Natural killer cell treated with Interleukin-12 subunit alpha and Interleukin-12 subunit beta and Interleukin-15 and Interleukin-18, amount 100 ng/mL, for 72 hours (primary cell): ENCODE results near the gene QRICH1. TPM values are rescaled to one million over a fixed set of nuclear protein-coding genes. Genes with fewer than 3 reads are reported as not detected.

Experiments used
- ATAC-seq, 2 donors: fragments of 150-1000 bp; cut with Tn5 transposase in 1 of 2; sonication (Bioruptor Pico), chemical (Tn5 transposase) in 1 of 2; 2 replicates each; pipeline ENCODE4 v1.10.0; 2021
- DNase-seq: peaks from one replicate; pipeline ENCODE4 v3.0.0; 2022; ENCODE audit warnings: low spot score
- H3K27ac Mint-ChIP-seq, 2 donors: 1 replicate in 1 of 2; 2 replicates in 1 of 2; pipeline ENCODE4 v1.8.0; 2022; ENCODE audit warnings: mixed read lengths in 2 of 2, mild to moderate bottlenecking in 1 of 2, moderate library complexity in 1 of 2
- H3K27me3 Mint-ChIP-seq, 2 donors: 1 replicate in 1 of 2; 2 replicates in 1 of 2; pipeline ENCODE4 v1.8.0; 2022; ENCODE audit warnings: mixed read lengths in 2 of 2
- H3K36me3 Mint-ChIP-seq: one replicate; pipeline ENCODE4 v1.8.0; 2022; ENCODE audit warnings: mixed read lengths
- H3K4me1 Mint-ChIP-seq, 2 donors: 1 replicate in 1 of 2; 2 replicates in 1 of 2; pipeline ENCODE4 v1.8.0; 2022; ENCODE audit warnings: low read depth in 2 of 2, mixed read lengths in 2 of 2, mild to moderate bottlenecking in 1 of 2
- H3K4me3 Mint-ChIP-seq: one replicate; pipeline ENCODE4 v1.8.0; 2022; ENCODE audit warnings: mixed read lengths
- H3K9me3 Mint-ChIP-seq: 2 replicates; pipeline ENCODE4 v1.8.0; 2022; ENCODE audit warnings: mixed read lengths
- total RNA-seq, 2 donors: library from RNA; stranded (reverse); gene quantifications; one replicate each; pipeline ENCODE4 v1.2.3, GENCODE V29; 2022

QRICH1 gene
- total RNA-seq, 2 donors from 2014 or later = 127 to 145 TPM

GRCh38 chr3:49104427-49105291, 10.8 kb upstream of the QRICH1 start, which contains the start of gene QARS1:
QARS1 (minus strand) TSS chr3:49104757; CDS start chr3:49104733, 24 bp downstream.
- Mint-ChIP-seq H3K9me3 (no peaks in the 10 kb centered on the region), H3K4me1 (peaks cover 26 to 35% of the 10 kb centered on the region in 2 donors), H3K36me3 (peaks cover 8% of the 10 kb centered on the region), H3K4me3 (peak within 1 kb of the TSS; percentile 91), H3K27ac (peak within 1 kb of the TSS; percentile 92 to 97), H3K27me3 (no peaks in the 10 kb centered on the region)
- ATAC-seq (peak; percentile 97 to 99), DNase-seq (peak; percentile 94)

DNA sequence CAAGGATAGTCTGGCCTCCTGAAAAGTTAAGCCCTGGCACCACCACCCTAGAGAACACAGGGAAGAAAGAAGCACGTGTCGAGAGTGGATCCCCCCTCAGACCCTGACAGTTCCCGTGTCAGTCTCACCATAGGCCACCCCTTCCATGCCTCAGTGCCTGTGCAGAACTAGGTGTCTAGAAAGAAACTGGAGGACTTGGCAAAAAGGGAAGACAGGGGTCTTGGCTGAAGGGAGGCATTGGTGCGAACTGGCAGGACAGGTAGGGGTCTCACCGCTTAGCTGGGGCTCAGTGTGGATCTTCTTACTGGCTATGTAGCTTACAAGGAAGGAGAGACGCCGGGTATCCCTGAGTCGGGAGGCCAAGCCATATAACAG, 10.2 kb upstream of the QRICH1 start:
- peaks cover 26 to 37% of the 10 kb centered on the region in 2 donors for H3K4me1 Mint-ChIP-seq
- peak overlapping the region; percentile 91 for H3K4me3 Mint-ChIP-seq
- DNase-seq (no peak), ATAC-seq (peak in 1 of 2 donors; percentile 1)
- no peaks in the 10 kb centered on the region for H3K27me3 Mint-ChIP-seq
- H3K27ac Mint-ChIP-seq = peak overlapping the region; percentile 92 to 97
- no peaks in the 10 kb centered on the region for H3K9me3 Mint-ChIP-seq
- H3K36me3 Mint-ChIP-seq = peaks cover 8% of the 10 kb centered on the region

DNA sequence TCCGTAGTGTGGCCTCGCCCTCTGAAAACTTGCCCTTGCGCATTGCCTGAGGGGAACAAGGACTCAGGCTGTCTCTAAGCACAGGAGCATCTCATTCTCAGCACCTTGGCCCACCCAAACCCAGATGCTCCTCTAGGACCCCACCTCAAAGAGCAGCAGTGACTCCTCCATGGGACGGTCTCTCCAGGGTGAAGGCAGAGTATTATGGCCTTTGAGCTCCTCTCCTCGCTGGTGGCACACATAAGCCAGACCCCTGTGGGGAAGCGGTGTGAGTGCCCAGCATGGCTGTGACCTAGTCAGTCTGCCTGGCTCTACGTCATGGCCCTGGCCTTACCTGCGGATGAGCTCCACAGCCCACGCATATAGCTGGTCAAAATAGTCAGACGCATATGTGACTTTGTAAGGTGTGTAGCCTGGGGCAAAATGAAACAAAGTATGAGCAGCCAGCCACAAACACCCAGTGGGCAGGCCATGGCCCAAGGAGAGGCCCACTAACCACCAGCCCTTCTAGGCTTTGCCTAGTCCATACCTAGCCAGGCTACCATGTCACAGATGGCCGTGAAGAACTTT, 6.3 kb upstream of the QRICH1 start:
- no peaks in the 10 kb centered on the region for H3K9me3 Mint-ChIP-seq
- peaks cover 8% of the 10 kb centered on the region for H3K36me3 Mint-ChIP-seq

GRCh38 chr3:49098910-49099630, 5.2 kb upstream of the QRICH1 start:
- ATAC-seq (no peak), DNase-seq (no peak)
- H3K4me3 Mint-ChIP-seq = no peak overlapping the region
- no peak overlapping the region for H3K27ac Mint-ChIP-seq
- no peaks in the 10 kb centered on the region for H3K9me3 Mint-ChIP-seq
- peaks cover 25% of the 10 kb centered on the region in 2 donors for H3K4me1 Mint-ChIP-seq
- H3K36me3 Mint-ChIP-seq = peaks cover 8% of the 10 kb centered on the region
- no peaks in the 10 kb centered on the region for H3K27me3 Mint-ChIP-seq

More for the DNA sequence above, 6.3 kb upstream of the QRICH1 start:
- DNase-seq = no peak
- H3K27me3 Mint-ChIP-seq = no peaks in the 10 kb centered on the region
- peaks cover 26 to 30% of the 10 kb centered on the region in 2 donors for H3K4me1 Mint-ChIP-seq
- no peak for ATAC-seq
- H3K27ac Mint-ChIP-seq = no peak overlapping the region
- H3K4me3 Mint-ChIP-seq = no peak overlapping the region

GRCh38 chr3:49098429-49098828, 4.6 kb upstream of the QRICH1 start:
- peaks cover 8% of the 10 kb centered on the region for H3K36me3 Mint-ChIP-seq
- peaks cover 18% of the 10 kb centered on the region in 2 donors for H3K4me1 Mint-ChIP-seq
- H3K27ac Mint-ChIP-seq = no peak overlapping the region
- no peak for DNase-seq
- no peak for ATAC-seq
- H3K4me3 Mint-ChIP-seq = no peak overlapping the region
- H3K27me3 Mint-ChIP-seq = no peaks in the 10 kb centered on the region
- no peaks in the 10 kb centered on the region for H3K9me3 Mint-ChIP-seq

GRCh38 chr3:49092938-49093852, 676 bp downstream of the QRICH1 start:
- no peaks in the 10 kb centered on the region for H3K36me3 Mint-ChIP-seq
- peaks cover 22 to 36% of the 10 kb centered on the region in 2 donors for H3K4me1 Mint-ChIP-seq
- H3K9me3 Mint-ChIP-seq = no peaks in the 10 kb centered on the region
- no peaks in the 10 kb centered on the region for H3K27me3 Mint-ChIP-seq
- peak overlapping the region; percentile 95 for H3K4me3 Mint-ChIP-seq
- peak overlapping the region; percentile 90 to 95 for H3K27ac Mint-ChIP-seq
- DNase-seq = peak; percentile 88
- ATAC-seq = peak; percentile 66 to 69

GRCh38 chr3:49081429-49081828, 12.4 kb downstream of the QRICH1 start:
- DNase-seq (no peak), ATAC-seq (no peak)
- no peak overlapping the region for H3K4me3 Mint-ChIP-seq
- H3K36me3 Mint-ChIP-seq = no peaks in the 10 kb centered on the region
- H3K27me3 Mint-ChIP-seq = no peaks in the 10 kb centered on the region
- no peaks in the 10 kb centered on the region for H3K9me3 Mint-ChIP-seq
- H3K27ac Mint-ChIP-seq = no peak overlapping the region
- peaks cover 0 to 4% of the 10 kb centered on the region in 2 donors for H3K4me1 Mint-ChIP-seq

- H3K4me1 Mint-ChIP-seq = peaks cover 0 to 4% of the 10 kb centered on the region in 2 donors
- ATAC-seq = no peak
Measured at GRCh38 chr3:49079270-49079669, 14.6 kb downstream of the QRICH1 start.

DNA sequence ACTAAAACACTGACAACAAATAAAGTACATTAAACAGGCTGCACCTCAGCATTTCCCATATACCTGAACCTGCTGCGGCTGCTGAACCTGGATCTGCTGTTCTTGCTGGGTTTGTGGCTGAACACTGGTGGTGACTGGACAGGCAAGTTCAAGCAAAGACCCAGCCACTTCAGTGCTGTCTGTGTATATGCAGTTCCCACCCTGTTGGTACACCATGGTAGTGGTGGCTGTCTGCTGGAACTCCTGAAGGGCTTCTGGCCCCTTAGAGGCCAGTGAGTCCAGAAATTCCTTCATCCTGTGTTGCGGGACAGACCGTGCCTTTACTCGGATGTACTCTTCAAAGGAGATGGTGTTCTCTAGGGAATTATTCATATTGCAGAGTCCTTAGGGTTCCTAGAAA, 17.2 kb downstream of the QRICH1 start:
- Mint-ChIP-seq H3K27me3 (no peaks in the 10 kb centered on the region), H3K9me3 (no peaks in the 10 kb centered on the region), H3K27ac (no peak overlapping the region), H3K36me3 (peaks cover 5% of the 10 kb centered on the region), H3K4me3 (no peak overlapping the region), H3K4me1 (peaks cover 0 to 4% of the 10 kb centered on the region in 2 donors)
- no peak for ATAC-seq
- no peak for DNase-seq

More at GRCh38 chr3:49079270-49079669, 14.6 kb downstream of the QRICH1 start:
- no peak for DNase-seq
- no peaks in the 10 kb centered on the region for H3K27me3 Mint-ChIP-seq
- H3K27ac Mint-ChIP-seq = no peak overlapping the region
- H3K36me3 Mint-ChIP-seq = no peaks in the 10 kb centered on the region
- H3K9me3 Mint-ChIP-seq = no peaks in the 10 kb centered on the region
- H3K4me3 Mint-ChIP-seq = no peak overlapping the region

DNA sequence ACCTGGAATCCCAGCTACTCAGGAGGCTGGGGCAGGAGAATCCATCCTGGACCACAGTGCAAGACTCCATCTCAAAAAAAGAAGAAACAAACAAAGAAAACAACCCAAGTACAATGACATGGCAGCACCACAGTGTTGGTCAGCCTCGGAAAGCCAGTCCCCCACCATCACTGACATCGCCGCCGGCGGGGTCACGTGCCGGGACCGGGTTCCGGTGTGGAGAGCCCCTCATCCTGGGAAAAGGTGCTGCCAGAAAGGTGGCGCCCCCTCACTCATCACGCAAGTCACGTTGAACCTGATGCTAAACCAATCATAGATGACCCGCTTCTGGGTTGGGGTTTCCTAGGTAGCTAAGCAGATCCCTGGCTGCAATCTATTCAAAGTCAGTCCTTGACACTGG, 17.8 kb downstream of the QRICH1 start:
- Mint-ChIP-seq H3K4me3 (no peak overlapping the region), H3K9me3 (no peaks in the 10 kb centered on the region), H3K4me1 (peaks cover 0 to 4% of the 10 kb centered on the region in 2 donors), H3K36me3 (peaks cover 5% of the 10 kb centered on the region), H3K27ac (no peak overlapping the region), H3K27me3 (no peaks in the 10 kb centered on the region)
- ATAC-seq (no peak), DNase-seq (no peak)

GRCh38 chr3:49058011-49058410, 35.9 kb downstream of the QRICH1 start:
- no peak overlapping the region for H3K27ac Mint-ChIP-seq
- no peak overlapping the region for H3K4me3 Mint-ChIP-seq
- no peaks in the 10 kb centered on the region for H3K4me1 Mint-ChIP-seq
- no peaks in the 10 kb centered on the region for H3K9me3 Mint-ChIP-seq
- H3K36me3 Mint-ChIP-seq = peaks cover 9% of the 10 kb centered on the region
- DNase-seq (no peak), ATAC-seq (no peak)
- no peaks in the 10 kb centered on the region for H3K27me3 Mint-ChIP-seq

DNA sequence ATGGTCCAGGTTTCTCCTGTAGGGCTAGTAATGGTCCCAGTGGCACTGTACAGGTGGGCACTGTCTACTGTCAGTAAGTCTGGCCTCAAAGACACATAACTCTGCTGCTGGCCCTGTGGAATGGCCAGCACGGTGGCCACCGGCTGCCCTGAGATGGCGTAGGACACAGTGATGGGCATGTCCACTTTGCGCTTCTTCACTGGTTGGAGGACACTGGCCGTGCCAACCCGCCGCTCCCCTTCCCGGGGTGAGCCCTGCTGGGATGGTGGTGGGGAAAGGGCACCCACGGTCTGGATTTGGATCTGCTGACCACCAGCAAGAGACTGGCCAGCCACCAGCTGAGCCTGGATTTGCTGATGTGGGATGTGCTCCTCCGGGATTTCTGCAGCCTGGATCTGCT, 36.6 kb downstream of the QRICH1 start:
- H3K36me3 Mint-ChIP-seq = peaks cover 12% of the 10 kb centered on the region
- H3K27ac Mint-ChIP-seq = no peak overlapping the region
- no peak overlapping the region for H3K4me3 Mint-ChIP-seq
- H3K9me3 Mint-ChIP-seq = no peaks in the 10 kb centered on the region
- no peaks in the 10 kb centered on the region for H3K27me3 Mint-ChIP-seq
- no peaks in the 10 kb centered on the region for H3K4me1 Mint-ChIP-seq
- DNase-seq = no peak
- ATAC-seq = no peak

DNA sequence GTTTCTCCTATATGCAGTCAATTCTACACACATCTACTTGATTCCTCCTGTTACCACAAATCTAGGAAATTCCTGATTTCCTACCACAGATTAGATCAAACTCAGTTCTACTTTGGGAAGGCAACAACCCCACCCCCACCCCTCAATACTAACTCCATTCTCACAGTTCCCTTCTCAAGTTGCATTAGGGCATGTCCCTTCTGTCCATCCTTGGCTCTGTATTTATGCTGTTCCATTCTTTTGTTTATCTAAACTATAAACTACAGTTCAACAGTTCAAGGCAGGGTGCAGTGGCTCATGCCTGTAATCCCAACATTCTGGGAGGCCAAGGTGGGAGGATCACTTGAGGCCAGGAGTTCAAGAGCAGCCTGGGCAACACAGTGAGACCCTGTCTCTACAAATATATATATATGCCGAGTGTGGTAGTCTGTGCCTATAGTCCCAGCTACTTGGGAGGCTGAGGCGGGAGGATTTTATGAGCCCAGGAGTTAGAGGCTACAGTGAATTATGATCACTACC, 39.5 kb downstream of the QRICH1 start:
- H3K27me3 Mint-ChIP-seq = no peaks in the 10 kb centered on the region
- no peak for ATAC-seq
- H3K9me3 Mint-ChIP-seq = no peaks in the 10 kb centered on the region
- peaks cover 20% of the 10 kb centered on the region for H3K36me3 Mint-ChIP-seq
- DNase-seq = no peak
- H3K4me1 Mint-ChIP-seq = peaks cover 0 to 13% of the 10 kb centered on the region in 2 donors
- no peak overlapping the region for H3K4me3 Mint-ChIP-seq
- peak overlapping the region in 1 of 2 donors; percentile 27 for H3K27ac Mint-ChIP-seq
